HuH-7 (cell line): ENCODE data around the gene DEDD2.
"Not testable (repeated sequence)": the region's sequence is repeated elsewhere in the genome, so short reads cannot be mapped to it uniquely, and the experiment has no call there.

Source experiments
- DNase-seq: peaks from one replicate; pipeline ENCODE4 v3.0.0; 2011; ENCODE audit warnings: low spot score

The DEDD2 gene

GRCh38 chr19:42217520-42218437, at the start of gene DEDD2:
Gene DEDD2, minus strand, starts transcription at chr19:42217677. Its CDS starts 670 bp downstream, at chr19:42217007.
- peak; percentile 96 for DNase-seq

- DNase-seq = not testable (repeated sequence)
Observed at GRCh38 chr19:42266928-42267603, 49.6 kb upstream of the DEDD2 start.

GRCh38 chr19:42266105-42266504, 48.6 kb upstream of the DEDD2 start:
- DNase-seq = not testable (repeated sequence)

- no peak for DNase-seq
Observed at GRCh38 chr19:42261763-42262162, 44.3 kb upstream of the DEDD2 start.

GRCh38 chr19:42257842-42258241, 40.4 kb upstream of the DEDD2 start:
- DNase-seq = not testable (repeated sequence)

GRCh38 chr19:42255766-42256745, 38.6 kb upstream of the DEDD2 start:
- DNase-seq = no peak

GRCh38 chr19:42254850-42255765, 37.6 kb upstream of the DEDD2 start, which contains the start of gene ERF:
Gene ERF, minus strand, starts transcription at chr19:42255128. Its CDS starts 129 bp downstream, at chr19:42254999.
- DNase-seq = peak; percentile 90

- no peak for DNase-seq
Observed at GRCh38 chr19:42254089-42254849, 36.8 kb upstream of the DEDD2 start.

GRCh38 chr19:42253245-42254088, 36.0 kb upstream of the DEDD2 start:
- DNase-seq = peak; percentile 82

- DNase-seq = no peak
Observed at GRCh38 chr19:42252365-42253244, 35.1 kb upstream of the DEDD2 start.

GRCh38 chr19:42251572-42252358, 34.3 kb upstream of the DEDD2 start:
- DNase-seq = no peak

GRCh38 chr19:42250666-42251531, 33.4 kb upstream of the DEDD2 start:
- DNase-seq = no peak

- no peak for DNase-seq
Observed at GRCh38 chr19:42250183-42250665, 32.7 kb upstream of the DEDD2 start.

- DNase-seq = no peak
Observed at GRCh38 chr19:42249769-42250168, 32.3 kb upstream of the DEDD2 start.

GRCh38 chr19:42249149-42249750, 31.8 kb upstream of the DEDD2 start:
- DNase-seq = no peak
